WTC11 (cell line): ENCODE results near the gene HLA-DQB1. TPM values are rescaled to one million over a fixed set of nuclear protein-coding genes. Genes with fewer than 3 reads are reported as not detected.

Experiments
- ATAC-seq: fragments of 200-7000 bp; cut with Tn5 transposase; 2 replicates; pipeline ENCODE4 v1.10.0; 2021; ENCODE audit warnings: mild to moderate bottlenecking, moderate library complexity
- CTCF ChIA-PET: fragments of 300-600 bp; sonication (Branson Sonifier 250); formaldehyde crosslinking; loops from one replicate; lab custom pipeline; 2021; ENCODE audit warnings: antibody characterized with exemption; lab: Charles Lee
- POLR2A ChIA-PET: fragments of 350-600 bp; sonication (Branson Sonifier 250); formaldehyde crosslinking; loops from one replicate; lab custom pipeline; 2021; ENCODE audit warnings: antibody characterized with exemption; lab: Charles Lee
- DNase-seq: peaks from one replicate; pipeline ENCODE4 v3.0.0; 2021; ENCODE audit warnings: low spot score
- H3K27ac Mint-ChIP-seq: 2 replicates; pipeline ENCODE4 v1.8.0; 2021; ENCODE audit warnings: mixed read lengths
- H3K27me3 Mint-ChIP-seq: 2 replicates; pipeline ENCODE4 v1.8.0; 2021; ENCODE audit warnings: low read depth, mild to moderate bottlenecking, moderate library complexity, mixed read lengths
- H3K36me3 Mint-ChIP-seq: 2 replicates; pipeline ENCODE4 v1.8.0; 2021; ENCODE audit warnings: mixed read lengths
- H3K4me1 Mint-ChIP-seq: 2 replicates; pipeline ENCODE4 v1.8.0; 2022; ENCODE audit warnings: mixed read lengths
- H3K4me3 Mint-ChIP-seq: 2 replicates; pipeline ENCODE4 v1.8.0; 2021; ENCODE audit warnings: mild to moderate bottlenecking, moderate library complexity, mixed read lengths
- H3K9me3 Mint-ChIP-seq: 2 replicates; pipeline ENCODE4 v1.8.0; 2021; ENCODE audit warnings: mixed read lengths
- ATF1 ChIP-seq: sonication (generic); formaldehyde crosslinking; IDR thresholded peaks from 2 replicates; pipeline ENCODE4 v1.8.1; 2023; ENCODE audit warnings: mild to moderate bottlenecking, moderate library complexity, missing genetic modification reagents
- KAT7 ChIP-seq: sonication (generic); formaldehyde crosslinking; IDR thresholded peaks from 2 replicates; pipeline ENCODE4 v1.8.1; 2023; ENCODE audit warnings: missing genetic modification reagents, mild to moderate bottlenecking, borderline replicate concordance
- NFATC4 ChIP-seq: fragments of 250-450 bp; sonication (Bioruptor Pico); IDR thresholded peaks from 2 replicates; pipeline ENCODE4 v1.9.0; 2021; ENCODE audit warnings: mild to moderate bottlenecking
- NFE2L1 ChIP-seq: sonication (generic); formaldehyde crosslinking; IDR thresholded peaks from 2 replicates; pipeline ENCODE4 v1.8.1; 2023; ENCODE audit warnings: missing genetic modification reagents
- NFYB ChIP-seq: sonication (generic); formaldehyde crosslinking; conservative IDR thresholded peaks from 2 replicates; pipeline ENCODE4 v1.8.0; 2022; ENCODE audit warnings: low read depth, missing genetic modification reagents
- NR2C2 ChIP-seq: sonication (generic); formaldehyde crosslinking; IDR thresholded peaks from 2 replicates; pipeline ENCODE4 v1.8.0; 2022; ENCODE audit warnings: mild to moderate bottlenecking, missing genetic modification reagents
- NR3C1 ChIP-seq: sonication (generic); formaldehyde crosslinking; conservative IDR thresholded peaks from 2 replicates; pipeline ENCODE4 v1.8.1; 2023; ENCODE audit warnings: low read depth, mild to moderate bottlenecking, missing genetic modification reagents
- RELA ChIP-seq: sonication (generic); formaldehyde crosslinking; IDR thresholded peaks from 2 replicates; pipeline ENCODE4 v1.8.1; 2022; ENCODE audit warnings: missing genetic modification reagents, mild to moderate bottlenecking, borderline replicate concordance
- TEAD1 ChIP-seq: sonication (generic); formaldehyde crosslinking; IDR thresholded peaks from 2 replicates; pipeline ENCODE4 v1.8.0; 2022; ENCODE audit warnings: mild to moderate bottlenecking, missing genetic modification reagents
- USF2 ChIP-seq: sonication (generic); formaldehyde crosslinking; IDR thresholded peaks from 2 replicates; pipeline ENCODE4 v1.8.1; 2023; ENCODE audit warnings: mild to moderate bottlenecking, missing genetic modification reagents, moderate library complexity
- ZNF232 ChIP-seq: sonication (generic); formaldehyde crosslinking; IDR thresholded peaks from 2 replicates; pipeline ENCODE4 v1.8.0; 2022; ENCODE audit warnings: mild to moderate bottlenecking, missing genetic modification reagents
- total RNA-seq: library from RNA; stranded (reverse); gene quantifications from 3 replicates; pipeline ENCODE4 v1.2.3, GENCODE V29; 2021
- TF ChIP-seq, protein P1 (sequence below): sonication (generic); formaldehyde crosslinking; IDR thresholded peaks from 2 replicates; pipeline ENCODE4 v1.8.1; 2023; ENCODE audit warnings: mild to moderate bottlenecking, missing genetic modification reagents, moderate library complexity
- TF ChIP-seq, protein P2 (sequence below): fragments of 250-450 bp; sonication (Bioruptor Pico); IDR thresholded peaks from 2 replicates; pipeline ENCODE4 v1.9.0; 2021; ENCODE audit warnings: mild to moderate bottlenecking, borderline replicate concordance
- TF ChIP-seq, protein P3 (sequence below): sonication (generic); formaldehyde crosslinking; IDR thresholded peaks from 2 replicates; pipeline ENCODE4 v1.8.1; 2022; ENCODE audit warnings: low read depth, mild to moderate bottlenecking, moderate library complexity, missing genetic modification reagents, borderline replicate concordance
- TF ChIP-seq, protein P4 (sequence below): sonication (generic); formaldehyde crosslinking; IDR thresholded peaks from 2 replicates; pipeline ENCODE4 v1.8.0; 2022; ENCODE audit warnings: mild to moderate bottlenecking, missing genetic modification reagents
- TF ChIP-seq, protein P5 (sequence below): sonication (generic); formaldehyde crosslinking; IDR thresholded peaks from 2 replicates; pipeline ENCODE4 v1.8.1; 2022; ENCODE audit warnings: mild to moderate bottlenecking, moderate library complexity, missing genetic modification reagents

The HLA-DQB1 gene
- total RNA-seq, 1 experiment from 2014 or later, result 0.83 TPM

DNA sequence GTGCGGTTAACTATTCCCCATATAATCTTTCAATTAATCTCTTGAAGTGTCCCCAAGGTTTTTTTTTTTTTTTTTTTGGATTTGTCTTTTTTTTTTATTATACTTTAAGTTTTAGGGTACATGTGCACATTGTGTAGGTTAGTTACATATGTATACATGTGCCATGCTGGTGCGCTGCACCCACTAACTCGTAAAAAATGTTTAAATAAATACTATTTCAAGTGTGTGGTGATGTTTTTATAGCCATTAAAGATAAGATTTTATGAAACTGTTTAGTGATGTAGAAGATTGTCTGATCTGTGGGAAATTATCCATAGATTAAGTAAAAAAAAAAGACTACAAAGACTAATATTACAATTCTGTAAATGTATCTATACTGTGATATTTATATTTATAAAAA is 41.9 kb downstream of the HLA-DQB1 start:
- Mint-ChIP-seq H3K4me3 (no peak overlapping the region), H3K27ac (no peak overlapping the region), H3K36me3 (no peaks in the 10 kb centered on the region), H3K27me3 (no peaks in the 10 kb centered on the region), H3K9me3 (no peaks in the 10 kb centered on the region), H3K4me1 (no peaks in the 10 kb centered on the region)
- ChIA-PET POLR2A (no interaction called here), CTCF (no interaction called here)
- ATAC-seq, result no peak
- TF ChIP-seq NFATC4 (CRISPR knock-in tag) (no peak), NFYB (CRISPR knock-in tag) (no peak), KAT7 (CRISPR knock-in tag) (no peak), TEAD1 (no peak), RELA (CRISPR knock-in tag) (no peak), NR3C1 (CRISPR knock-in tag) (no peak), ATF1 (CRISPR knock-in tag) (no peak)
- TF ChIP-seq, protein P1, sequence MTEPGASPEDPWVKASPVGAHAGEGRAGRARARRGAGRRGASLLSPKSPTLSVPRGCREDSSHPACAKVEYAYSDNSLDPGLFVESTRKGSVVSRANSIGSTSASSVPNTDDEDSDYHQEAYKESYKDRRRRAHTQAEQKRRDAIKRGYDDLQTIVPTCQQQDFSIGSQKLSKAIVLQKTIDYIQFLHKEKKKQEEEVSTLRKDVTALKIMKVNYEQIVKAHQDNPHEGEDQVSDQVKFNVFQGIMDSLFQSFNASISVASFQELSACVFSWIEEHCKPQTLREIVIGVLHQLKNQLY (CRISPR knock-in tag), result no peak
- DNase-seq, result no peak

GRCh38 chr6:32623693-32624092 is 42.8 kb downstream of the HLA-DQB1 start:
- ATAC-seq (no peak), DNase-seq (no peak)
- no peaks in the 10 kb centered on the region; the same call in 1 of the 2 replicates for H3K27me3 Mint-ChIP-seq
- ChIA-PET CTCF (no interaction called here), POLR2A (no interaction called here)
- H3K9me3 Mint-ChIP-seq, result peaks cover 2% of the 10 kb centered on the region; the same call in 1 of the 2 replicates
- H3K27ac Mint-ChIP-seq, result no peak overlapping the region
- no peak for TF ChIP-seq NFE2L1
- TF ChIP-seq, protein P2, sequence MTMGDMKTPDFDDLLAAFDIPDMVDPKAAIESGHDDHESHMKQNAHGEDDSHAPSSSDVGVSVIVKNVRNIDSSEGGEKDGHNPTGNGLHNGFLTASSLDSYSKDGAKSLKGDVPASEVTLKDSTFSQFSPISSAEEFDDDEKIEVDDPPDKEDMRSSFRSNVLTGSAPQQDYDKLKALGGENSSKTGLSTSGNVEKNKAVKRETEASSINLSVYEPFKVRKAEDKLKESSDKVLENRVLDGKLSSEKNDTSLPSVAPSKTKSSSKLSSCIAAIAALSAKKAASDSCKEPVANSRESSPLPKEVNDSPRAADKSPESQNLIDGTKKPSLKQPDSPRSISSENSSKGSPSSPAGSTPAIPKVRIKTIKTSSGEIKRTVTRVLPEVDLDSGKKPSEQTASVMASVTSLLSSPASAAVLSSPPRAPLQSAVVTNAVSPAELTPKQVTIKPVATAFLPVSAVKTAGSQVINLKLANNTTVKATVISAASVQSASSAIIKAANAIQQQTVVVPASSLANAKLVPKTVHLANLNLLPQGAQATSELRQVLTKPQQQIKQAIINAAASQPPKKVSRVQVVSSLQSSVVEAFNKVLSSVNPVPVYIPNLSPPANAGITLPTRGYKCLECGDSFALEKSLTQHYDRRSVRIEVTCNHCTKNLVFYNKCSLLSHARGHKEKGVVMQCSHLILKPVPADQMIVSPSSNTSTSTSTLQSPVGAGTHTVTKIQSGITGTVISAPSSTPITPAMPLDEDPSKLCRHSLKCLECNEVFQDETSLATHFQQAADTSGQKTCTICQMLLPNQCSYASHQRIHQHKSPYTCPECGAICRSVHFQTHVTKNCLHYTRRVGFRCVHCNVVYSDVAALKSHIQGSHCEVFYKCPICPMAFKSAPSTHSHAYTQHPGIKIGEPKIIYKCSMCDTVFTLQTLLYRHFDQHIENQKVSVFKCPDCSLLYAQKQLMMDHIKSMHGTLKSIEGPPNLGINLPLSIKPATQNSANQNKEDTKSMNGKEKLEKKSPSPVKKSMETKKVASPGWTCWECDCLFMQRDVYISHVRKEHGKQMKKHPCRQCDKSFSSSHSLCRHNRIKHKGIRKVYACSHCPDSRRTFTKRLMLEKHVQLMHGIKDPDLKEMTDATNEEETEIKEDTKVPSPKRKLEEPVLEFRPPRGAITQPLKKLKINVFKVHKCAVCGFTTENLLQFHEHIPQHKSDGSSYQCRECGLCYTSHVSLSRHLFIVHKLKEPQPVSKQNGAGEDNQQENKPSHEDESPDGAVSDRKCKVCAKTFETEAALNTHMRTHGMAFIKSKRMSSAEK, result no peak
- TF ChIP-seq, protein P3, sequence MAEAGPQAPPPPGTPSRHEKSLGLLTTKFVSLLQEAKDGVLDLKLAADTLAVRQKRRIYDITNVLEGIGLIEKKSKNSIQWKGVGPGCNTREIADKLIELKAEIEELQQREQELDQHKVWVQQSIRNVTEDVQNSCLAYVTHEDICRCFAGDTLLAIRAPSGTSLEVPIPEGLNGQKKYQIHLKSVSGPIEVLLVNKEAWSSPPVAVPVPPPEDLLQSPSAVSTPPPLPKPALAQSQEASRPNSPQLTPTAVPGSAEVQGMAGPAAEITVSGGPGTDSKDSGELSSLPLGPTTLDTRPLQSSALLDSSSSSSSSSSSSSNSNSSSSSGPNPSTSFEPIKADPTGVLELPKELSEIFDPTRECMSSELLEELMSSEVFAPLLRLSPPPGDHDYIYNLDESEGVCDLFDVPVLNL (CRISPR knock-in tag), result no peak
- no peak for TF ChIP-seq ZNF232 (CRISPR knock-in tag)
- no peak overlapping the region for H3K4me3 Mint-ChIP-seq
- no peaks in the 10 kb centered on the region for H3K36me3 Mint-ChIP-seq
- no peaks in the 10 kb centered on the region for H3K4me1 Mint-ChIP-seq

DNA sequence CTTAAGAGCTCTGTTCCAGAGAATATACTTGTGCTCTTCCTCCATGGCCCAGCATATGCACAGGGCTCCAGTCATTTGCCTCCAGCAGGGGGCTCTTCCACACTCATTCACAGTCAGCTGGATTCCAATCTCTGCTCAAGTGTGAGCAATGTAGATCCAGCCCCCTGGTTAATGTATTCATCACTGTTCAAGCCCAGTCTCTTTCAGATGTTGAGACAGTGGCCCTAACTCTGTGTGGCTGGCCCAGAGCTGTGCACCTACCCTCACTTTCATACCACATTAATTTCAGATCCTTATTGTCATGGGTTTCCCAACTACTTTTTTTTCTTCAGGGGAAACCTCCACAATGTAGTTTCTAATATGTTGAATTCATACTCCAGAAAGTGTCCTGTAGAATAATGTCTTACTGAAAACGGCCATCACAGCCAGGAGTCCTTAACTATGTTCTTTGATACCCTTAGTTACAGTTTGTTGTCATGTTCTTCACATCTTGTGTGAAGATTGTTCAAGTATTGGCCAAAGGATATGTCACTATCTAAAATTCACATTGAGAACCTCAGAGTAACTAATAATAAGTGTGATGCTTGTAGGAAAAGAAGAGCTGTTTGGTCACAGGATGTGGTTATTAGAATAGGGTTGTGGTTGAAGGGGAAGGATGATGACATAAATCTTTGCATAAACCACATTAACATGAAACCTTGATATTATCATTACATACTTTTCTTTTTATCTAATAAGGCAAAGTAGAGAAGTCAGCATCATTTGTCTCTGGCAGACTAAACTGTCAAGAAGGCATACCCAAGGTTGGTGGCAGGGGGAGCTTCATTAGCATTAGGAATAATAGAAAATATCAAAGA is 43.7 kb downstream of the HLA-DQB1 start:
- no peaks in the 10 kb centered on the region for H3K36me3 Mint-ChIP-seq
- no peak overlapping the region for H3K27ac Mint-ChIP-seq
- no peaks in the 10 kb centered on the region for H3K4me1 Mint-ChIP-seq
- H3K27me3 Mint-ChIP-seq, result no peaks in the 10 kb centered on the region; the same call in 1 of the 2 replicates
- peaks cover 3% of the 10 kb centered on the region; the same call in 1 of the 2 replicates for H3K9me3 Mint-ChIP-seq
- POLR2A ChIA-PET, result interaction anchor here (1.1 kb wide), 1 partner anchor 349 kb away, joined by 3 read pairs; no protein-coding TSS in a partner anchor
- CTCF ChIA-PET, result interaction anchor here (0.7 kb wide), 1 partner anchor 163 kb away, joined by 3 read pairs; no protein-coding TSS in a partner anchor
- DNase-seq, result no peak
- H3K4me3 Mint-ChIP-seq, result no peak overlapping the region
- no peak for TF ChIP-seq USF2 (CRISPR knock-in tag)
- TF ChIP-seq, protein P4, sequence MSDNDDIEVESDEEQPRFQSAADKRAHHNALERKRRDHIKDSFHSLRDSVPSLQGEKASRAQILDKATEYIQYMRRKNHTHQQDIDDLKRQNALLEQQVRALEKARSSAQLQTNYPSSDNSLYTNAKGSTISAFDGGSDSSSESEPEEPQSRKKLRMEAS, result no peak
- TF ChIP-seq, protein P5, sequence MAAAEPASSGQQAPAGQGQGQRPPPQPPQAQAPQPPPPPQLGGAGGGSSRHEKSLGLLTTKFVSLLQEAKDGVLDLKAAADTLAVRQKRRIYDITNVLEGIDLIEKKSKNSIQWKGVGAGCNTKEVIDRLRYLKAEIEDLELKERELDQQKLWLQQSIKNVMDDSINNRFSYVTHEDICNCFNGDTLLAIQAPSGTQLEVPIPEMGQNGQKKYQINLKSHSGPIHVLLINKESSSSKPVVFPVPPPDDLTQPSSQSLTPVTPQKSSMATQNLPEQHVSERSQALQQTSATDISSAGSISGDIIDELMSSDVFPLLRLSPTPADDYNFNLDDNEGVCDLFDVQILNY, result no peak
- TF ChIP-seq NR2C2, result no peak
- TF ChIP-seq, all 79 proteins: peak for 0
- peak; percentile 90 for ATAC-seq
